Mesenteric fat pad (tissue), 1 donor: ENCODE data around the gene DPH7. TPM values are rescaled to one million over a fixed set of nuclear protein-coding genes. Genes with fewer than 3 reads are reported as not detected.
"Not testable (repeated sequence)": the region's sequence is repeated elsewhere in the genome, so short reads cannot be mapped to it uniquely, and the experiment has no call there.

ENCODE experiments used
- DNase-seq: peaks from one replicate; pipeline ENCODE4 v3.0.0-alpha.2; 2020; ENCODE audit warnings: low spot score
- total RNA-seq: library from RNA; stranded (reverse); fragmentation: NEBNext Ultra II Directional; extraction: Animal tissue kit (Norgen Biotek cat#: 25700); gene quantifications from one replicate; pipeline ENCODE4 v1.2.1, GENCODE V29; 2021
- donor health status: DM: yes; HTN: yes; CAD: no.

Gene DPH7
- total RNA-seq, 1 donor from 2014 or later, result 17.6 TPM

DNA sequence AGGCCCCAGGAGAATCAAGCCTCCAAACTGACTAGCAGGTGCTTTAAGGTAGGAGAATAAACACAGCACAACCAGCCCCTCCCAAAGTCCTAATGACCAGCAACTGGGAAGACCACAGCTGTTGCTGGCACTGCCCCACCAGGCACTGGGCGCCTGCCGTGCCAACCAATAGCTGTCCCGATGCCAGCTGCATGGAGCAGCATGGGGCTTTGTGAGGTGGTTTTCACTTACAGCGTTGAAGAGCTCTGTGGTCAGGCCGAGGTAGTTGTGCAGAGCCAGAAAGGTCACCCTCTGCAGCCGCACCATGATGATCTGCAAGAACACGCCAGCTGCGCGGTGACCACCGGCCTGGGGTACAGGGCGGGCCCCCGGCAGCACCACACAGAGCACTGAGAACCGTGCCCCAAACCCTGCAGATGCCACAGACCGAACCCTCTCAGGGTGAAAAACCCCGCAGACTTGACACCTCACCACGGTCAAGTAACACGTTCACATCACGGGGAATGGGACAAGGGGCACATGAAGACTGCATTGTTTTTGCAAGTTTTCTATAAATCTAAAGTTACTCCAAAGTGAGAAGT is 57.2 kb downstream of the DPH7 start:
- no peak for DNase-seq

DNA sequence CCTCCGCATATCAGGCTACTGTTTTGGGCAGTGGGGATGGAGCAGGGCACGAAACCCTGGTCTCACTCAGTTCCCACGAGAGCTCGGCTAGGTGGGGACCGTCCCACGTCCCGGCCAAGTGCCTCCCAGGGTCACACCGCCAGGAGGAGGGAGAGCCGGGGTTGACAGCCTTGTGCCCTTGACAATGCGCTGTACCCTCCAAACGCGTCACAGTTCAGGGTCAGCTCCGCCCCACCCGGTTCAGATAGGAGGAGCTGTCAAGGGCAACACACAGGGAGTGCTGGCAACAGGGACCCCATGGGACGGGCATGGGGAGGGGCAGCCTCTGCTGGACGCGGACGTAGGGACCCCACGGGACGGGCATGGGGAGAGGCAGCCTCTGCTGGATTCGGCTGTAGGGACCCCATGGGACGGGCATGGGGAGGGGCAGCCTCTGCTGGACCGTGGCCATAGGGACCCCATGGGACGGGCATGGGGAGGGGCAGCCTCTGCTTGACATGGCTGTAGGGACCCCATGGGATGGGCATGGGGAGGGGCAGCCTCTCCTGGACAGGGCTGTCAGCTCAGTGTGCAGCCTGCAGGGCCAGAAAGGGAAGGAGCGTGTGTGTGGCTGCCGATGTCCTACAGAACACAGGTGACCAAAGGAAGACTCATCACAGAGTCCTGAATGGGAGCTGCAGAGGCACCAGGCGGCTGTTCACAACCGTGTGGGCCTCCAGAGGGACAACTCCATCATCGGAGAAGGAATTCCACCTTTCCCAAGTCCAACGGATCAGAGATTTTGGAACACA is 57.9 kb downstream of the DPH7 start:
- DNase-seq, result no peak

DNA sequence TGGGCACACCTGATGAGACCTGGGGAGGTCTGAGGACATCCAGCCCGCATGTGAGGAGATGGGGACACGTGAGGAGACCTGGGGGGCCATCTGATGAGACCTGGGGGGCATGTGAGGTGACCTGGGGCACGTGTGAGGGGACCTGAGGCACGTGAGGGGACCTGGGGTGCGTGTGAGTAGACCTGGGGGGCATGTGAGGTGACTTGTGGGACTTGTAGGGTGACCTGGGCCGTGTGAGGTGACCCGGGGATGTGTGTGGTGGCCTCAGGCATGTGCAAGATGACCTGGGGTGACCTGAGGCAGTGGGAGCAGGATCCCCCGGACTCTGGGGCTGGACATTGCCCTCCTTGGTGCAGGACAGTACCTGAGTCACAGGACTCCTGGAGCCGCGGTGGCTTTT is 59.2 kb downstream of the DPH7 start:
- DNase-seq, result no peak

DNA sequence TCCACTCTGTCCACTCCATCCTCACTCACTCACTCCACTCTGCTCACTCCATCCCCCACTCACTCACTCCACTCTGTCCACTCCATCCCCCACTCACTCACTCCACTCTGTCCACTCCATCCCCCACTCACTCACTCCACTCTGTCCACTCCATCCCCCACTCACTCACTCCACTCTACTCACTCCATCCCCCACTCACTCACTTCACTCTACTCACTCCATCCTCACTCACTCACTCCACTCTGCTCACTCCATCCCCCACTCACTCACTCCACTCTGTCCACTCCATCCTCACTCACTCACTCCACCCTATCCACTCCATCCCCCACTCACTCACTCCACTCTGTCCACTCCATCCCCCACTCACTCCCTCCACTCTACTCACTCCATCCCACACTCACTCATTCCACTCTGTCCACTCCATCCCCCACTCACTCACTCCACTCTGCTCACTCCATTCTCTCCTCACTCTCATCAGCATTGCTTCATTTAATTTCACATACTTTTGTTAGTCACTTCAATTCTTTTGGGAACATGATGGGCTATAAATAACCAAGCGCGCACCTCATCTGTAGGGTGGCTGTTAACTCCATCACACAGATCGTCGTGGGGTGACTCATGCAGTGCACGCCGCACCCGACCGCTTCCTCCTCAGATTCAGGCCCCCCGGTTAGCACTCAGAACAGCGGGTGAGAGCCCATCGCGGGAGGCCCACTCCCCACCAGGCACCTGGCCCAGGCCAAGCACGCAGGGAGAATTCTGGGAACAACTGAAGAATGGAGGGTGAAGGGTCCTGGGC is 59.9 kb downstream of the DPH7 start:
- DNase-seq, result not testable (repeated sequence)

DNA sequence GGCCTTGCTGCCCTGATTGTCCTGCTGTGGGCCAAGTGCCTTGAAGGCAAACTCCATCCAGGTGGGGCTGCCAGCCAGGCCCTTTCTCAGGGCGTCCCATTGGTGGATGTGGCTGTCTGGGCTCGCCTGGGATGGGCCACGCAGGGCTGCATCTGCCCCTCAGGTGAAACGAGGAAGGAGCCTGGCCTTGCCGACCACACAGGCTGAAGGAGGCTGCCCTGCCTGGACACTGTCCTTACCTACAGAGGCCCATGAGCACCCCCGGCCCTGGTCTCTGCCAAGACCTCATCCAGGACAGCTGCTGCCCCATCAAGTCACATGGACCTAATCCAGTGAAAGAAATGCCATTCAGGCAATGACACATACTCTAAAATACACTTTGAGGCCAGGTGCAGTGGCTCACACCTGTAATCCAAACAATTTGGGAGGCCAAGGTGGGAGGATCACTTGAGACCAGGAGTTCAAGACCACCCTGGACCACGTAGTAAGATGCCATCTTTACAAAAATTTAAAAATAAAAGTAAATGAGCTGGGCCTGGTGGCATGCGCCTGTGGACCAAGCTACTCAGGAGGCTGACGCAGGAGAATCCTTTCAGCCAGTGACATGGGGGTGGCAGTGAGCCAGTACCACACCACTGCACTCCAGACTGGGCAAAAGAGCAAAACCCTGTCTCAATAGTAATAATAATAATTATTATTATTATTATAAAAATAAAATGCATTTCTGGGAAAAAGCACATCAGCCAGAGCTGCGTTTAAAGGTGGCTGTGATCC is 62.4 kb downstream of the DPH7 start:
- DNase-seq, result no peak

DNA sequence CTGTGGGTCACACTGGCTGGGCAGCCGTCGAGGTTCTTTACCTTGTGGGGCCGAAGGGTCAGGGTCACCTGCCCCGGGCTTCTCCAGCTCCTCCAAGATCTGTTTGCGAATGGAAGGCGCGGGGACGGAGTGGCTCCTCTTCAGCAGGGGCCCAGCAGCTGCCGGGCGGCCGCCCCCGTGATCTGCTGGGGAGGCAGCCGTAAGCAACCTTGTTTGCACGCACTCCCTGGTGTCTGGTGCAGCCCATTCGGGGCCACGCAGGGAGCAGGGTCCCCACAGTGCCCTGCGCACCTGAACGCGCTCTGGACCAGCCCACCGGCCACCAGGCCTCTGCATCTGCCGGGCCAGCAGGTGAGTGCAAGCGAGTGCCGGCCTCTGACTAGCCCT is 63.4 kb downstream of the DPH7 start:
- DNase-seq, result no peak

DNA sequence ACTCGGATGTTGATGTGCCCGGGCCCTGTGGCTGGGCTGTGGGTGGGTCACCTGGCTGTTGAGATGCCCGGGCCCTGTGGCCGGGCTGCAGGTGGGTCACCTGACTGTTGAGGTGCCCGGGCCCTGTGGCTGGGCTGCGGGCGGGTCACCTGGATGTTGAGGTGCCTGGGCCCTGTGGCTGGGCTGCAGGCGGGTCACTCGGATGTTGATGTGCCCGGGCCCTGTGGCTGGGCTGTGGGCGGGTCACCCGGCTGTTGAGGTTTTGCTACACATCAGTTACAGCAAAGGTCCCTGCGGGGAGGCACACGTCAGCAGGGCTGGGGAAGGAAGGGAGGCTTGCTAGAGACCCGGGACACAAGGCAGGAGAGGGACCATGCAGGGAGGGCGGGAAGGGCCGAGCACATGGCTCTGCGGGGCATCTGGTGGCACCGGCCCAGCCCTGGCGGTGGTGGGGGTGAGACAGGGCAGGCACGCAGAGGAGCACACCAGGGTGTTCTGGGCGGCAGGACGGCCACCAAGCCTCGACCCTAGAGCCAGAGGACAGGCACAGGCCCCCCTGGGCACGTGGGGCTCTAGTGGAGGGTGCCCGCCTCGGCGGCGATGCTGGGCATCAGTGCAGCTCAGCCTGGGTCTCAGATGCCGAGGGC is 63.9 kb downstream of the DPH7 start:
- no peak for DNase-seq

DNA sequence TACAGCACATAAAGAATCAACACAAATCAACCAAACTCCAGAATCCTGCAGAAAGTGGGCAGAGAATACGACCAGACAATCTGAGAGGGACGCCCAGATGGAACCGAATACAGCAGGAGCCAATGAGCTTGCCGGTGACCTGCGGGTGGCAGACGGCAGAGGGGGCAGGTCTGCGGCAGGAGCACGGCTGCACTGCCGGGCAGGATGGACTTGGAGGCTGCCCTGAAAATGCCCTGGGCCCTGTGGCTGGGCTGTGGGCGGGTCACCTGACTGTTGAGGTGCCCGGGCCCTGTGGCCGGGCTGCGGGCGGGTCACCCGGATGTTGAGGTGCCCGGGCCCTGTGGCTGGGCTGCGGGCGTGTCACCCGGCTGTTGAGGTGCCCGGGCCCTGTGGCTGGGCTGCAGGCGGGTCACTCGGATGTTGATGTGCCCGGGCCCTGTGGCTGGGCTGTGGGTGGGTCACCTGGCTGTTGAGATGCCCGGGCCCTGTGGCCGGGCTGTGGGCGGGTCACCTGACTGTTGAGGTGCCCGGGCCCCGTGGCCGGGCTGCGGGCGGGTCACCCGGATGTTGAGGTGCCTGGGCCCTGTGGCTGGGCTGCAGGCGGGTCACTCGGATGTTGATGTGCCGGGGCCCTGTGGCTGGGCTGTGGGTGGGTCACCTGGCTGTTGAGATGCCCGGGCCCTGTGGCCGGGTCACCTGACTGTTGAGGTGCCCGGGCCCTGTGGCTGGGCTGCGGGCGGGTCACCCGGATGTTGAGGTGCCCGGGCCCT is 64.7 kb downstream of the DPH7 start:
- DNase-seq, result not testable (repeated sequence)

DNA sequence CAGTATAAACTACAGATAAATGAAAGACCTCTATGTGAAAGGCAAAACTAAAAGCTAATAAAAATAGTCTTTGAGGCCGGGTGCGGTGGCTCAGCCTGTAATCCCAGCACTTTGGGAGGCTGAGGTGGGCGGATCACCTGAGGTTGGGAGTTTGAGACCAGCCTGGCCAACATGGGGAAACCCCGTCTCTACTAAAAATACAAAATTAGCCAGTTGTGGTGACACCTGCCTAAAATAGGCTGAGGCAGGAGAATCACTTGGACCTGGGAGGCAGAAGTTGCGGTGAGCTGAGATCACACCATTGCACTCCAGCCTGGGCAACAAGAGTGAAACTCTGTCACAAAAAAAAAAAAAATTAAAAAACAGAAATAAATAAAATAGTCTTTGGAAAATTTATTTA is 65.6 kb downstream of the DPH7 start:
- not testable (repeated sequence) for DNase-seq

DNA sequence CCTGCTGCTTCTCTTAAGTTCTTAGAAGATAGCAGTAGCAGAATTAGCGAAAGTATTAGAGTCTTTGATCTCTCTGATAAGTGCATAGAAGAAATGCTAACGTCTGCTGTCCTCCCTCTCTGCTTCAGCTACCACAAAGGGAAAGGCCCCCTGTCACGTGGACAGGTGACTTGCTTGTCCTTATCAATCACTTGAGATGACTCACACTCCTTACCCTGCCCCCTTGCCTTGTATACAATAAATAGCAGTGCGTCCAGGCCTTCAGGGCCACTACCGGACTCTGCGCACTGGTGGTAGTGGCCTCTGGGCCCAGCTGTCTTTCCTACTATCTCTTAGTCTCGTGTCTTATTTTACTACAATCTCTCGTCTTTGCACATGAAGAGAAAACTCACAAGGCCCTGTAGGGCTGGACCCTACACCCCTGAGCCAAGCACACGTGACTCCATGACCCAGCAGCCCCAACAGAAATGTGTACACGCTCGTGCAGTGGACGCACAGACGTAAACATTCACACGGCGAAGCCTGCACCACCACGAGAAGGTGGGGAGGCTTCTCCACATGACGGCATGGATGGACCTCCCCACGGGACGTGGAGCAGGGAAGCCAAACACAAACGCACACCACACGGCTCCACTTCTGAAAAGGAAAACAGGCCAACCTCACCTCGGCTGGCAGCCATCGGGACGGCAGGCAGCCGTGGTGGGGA is 66.8 kb downstream of the DPH7 start:
- DNase-seq, result no peak

DNA sequence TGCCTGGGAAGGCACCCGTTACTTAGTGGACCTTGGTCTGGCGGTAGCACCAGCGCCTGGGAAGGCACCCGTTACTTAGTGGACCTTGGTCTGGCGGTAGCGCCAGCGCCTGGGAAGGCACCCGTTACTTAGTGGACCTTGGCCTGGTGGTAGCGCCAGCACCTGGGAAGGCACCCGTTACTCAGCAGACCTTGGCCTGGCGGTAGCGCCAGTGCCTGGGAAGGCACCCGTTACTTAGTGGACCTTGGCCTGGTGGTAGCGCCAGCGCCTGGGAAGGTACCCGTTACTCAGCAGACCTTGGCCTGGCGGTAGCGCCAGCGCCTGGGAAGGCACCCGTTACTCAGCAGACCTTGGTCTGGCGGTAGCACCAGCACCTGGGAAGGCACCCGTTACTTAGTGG is 67.6 kb downstream of the DPH7 start:
- DNase-seq, result not testable (repeated sequence)

DNA sequence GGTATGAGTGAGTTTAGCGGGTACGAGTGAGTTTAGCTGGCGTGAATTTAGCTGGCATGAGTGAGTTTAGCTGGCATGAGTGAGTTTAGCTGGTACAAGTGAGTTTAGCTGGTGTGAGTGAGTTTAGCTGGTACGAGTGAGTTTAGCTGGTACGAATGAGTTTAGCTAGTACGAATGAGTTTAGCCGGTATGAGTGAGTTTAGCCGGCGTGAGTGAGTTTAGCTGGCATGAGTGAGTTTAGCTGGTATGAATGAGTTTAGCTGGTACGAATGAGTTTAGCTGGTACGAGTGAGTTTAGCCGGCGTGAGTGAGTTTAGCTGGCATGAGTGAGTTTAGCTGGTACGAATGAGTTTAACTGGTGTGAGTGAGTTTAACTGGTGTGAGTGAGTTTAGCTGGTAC is 69.5 kb downstream of the DPH7 start:
- no peak for DNase-seq

DNA sequence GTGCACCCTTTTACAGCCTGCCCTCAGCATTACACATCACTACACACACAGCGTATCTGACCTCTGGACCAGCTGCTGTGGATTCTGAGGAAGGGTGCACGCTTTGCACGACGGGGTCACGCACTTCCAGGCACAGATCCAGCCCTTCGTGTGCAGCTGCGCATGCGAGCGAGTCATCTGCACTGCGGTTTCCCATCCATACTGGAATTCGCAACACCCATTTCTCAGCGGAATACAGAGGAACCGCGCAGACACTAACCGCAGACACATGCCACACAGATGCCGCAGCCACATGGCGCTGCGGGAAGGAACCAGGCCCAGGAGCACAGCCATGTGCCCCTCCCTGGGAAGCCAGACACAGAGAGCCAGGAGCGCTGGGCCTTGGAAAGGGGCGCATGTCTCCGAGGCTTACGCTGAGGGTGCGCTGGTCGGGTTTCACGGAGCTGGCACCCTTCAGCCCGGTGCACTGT is 72.0 kb downstream of the DPH7 start:
- DNase-seq, result no peak

DNA sequence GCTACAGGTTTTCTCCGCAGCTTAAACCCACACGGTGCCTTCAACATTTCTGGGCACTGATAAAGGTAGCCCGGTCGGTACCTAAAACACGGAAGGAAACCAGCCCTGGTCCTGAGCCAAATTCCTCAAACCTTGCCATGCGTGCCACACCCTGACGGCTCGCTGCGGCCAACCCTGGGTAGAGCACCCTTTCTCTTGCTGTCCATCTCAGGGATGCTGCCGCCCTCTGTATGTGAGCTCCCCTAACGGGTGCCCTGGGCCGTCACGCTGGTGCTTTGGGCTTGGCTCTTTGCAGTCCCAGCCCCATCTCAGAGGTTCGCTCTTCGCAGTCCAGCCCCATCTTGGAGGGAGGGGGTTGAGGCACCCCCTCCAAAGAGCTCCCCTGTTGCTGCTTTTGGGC is 72.5 kb downstream of the DPH7 start:
- no peak for DNase-seq

DNA sequence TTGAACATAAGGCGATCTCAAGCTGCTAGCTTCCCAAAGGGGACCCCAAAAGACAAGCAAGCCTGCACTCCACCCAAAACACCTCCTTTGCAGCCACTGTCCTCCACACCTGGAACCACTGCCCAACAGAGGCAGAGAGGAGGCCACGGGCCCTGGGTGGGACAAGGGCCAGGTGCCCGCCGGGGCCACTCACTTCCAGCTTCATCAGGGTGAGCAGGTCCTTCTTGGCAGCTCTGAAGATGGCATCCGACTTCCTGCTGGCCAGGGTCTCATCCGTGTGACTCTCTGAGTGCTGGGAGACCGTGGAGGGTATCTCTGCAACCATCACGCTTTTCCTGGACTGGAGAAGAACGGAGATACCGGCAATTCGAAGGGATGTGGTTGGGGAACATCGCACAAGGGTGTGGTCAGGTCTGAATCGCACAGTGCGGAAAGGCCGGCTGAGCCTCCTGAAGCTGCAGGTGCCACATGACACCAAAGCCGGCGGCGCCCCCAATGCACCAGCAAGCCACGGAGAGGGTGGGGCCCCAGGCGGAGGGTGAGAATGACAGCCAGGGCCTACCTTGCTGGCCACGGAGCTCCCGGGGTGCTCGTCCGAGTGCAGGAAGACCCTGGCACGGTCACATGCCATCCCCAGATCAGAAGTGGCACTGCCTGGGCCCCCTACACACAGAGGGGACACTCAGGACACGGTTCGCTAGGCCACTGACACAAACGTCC is 73.1 kb downstream of the DPH7 start:
- no peak for DNase-seq
